ENCODE measurements around the gene KLF12. TPM values are rescaled to one million over a fixed set of nuclear protein-coding genes. Genes with fewer than 3 reads are reported as not detected.

KLF12 gene
- total RNA-seq, 1 donor from 2014 or later, result 10.1 TPM

- Histone ChIP-seq H3K4me3 (no peak overlapping the region), H3K9me3 (ENCODE audit: low read depth) (no peaks in the 10 kb centered on the region), H3K4me1 (no peaks in the 10 kb centered on the region), H3K4me2 (no peak overlapping the region), H3K27ac (no peak overlapping the region), H3K9ac (no peak overlapping the region), H2AFZ (replicated peaks) (no peak overlapping the region), H4K20me1 (ENCODE audit: low read depth) (no peaks in the 10 kb centered on the region), H3F3A (ENCODE audit: low read depth) (no peaks in the 10 kb centered on the region), H3K79me2 (ENCODE audit: low read depth) (peaks cover 36% of the 10 kb centered on the region), H3K36me3 (no peaks in the 10 kb centered on the region), H3K27me3 (no peaks in the 10 kb centered on the region)
- Mint-ChIP-seq H3K27ac (no peak overlapping the region), H3K4me3 (no peak overlapping the region), H3K9me3 (peaks cover 41% of the 10 kb centered on the region), H3K36me3 (peaks cover 27% of the 10 kb centered on the region), H3K4me1 (no peaks in the 10 kb centered on the region), H3K27me3 (ENCODE audit: insufficient read depth, low read depth) (peaks cover 8% of the 10 kb centered on the region)
- no peak for TF ChIP-seq EZH2 (IDR thresholded peaks at IDR 0.05)
- TF ChIP-seq CTCF (IDR thresholded peaks at IDR 0.05), result no peak
- no peak for TF ChIP-seq EZH2phosphoT487 (IDR thresholded peaks at IDR 0.05)
- DNase-seq (ENCODE audit: low spot score), result no peak
These were observed 29.4 kb downstream of the KLF12 start for GRCh38 chr13:74104661-74105275.

- no peak overlapping the region for H3K4me3 Mint-ChIP-seq
- no peaks in the 10 kb centered on the region for H3K4me1 Mint-ChIP-seq
- Histone ChIP-seq H3K79me2 (ENCODE audit: low read depth) (peaks cover 36% of the 10 kb centered on the region), H3K9ac (no peak overlapping the region), H3K4me3 (no peak overlapping the region), H3K4me1 (no peaks in the 10 kb centered on the region), H3K27me3 (no peaks in the 10 kb centered on the region), H3K4me2 (no peak overlapping the region), H3K9me3 (ENCODE audit: low read depth) (no peaks in the 10 kb centered on the region), H2AFZ (replicated peaks) (no peak overlapping the region), H3F3A (ENCODE audit: low read depth) (no peaks in the 10 kb centered on the region), H3K27ac (no peak overlapping the region), H4K20me1 (ENCODE audit: low read depth) (no peaks in the 10 kb centered on the region), H3K36me3 (no peaks in the 10 kb centered on the region)
- H3K27me3 Mint-ChIP-seq (ENCODE audit: insufficient read depth, low read depth), result peaks cover 8% of the 10 kb centered on the region
- H3K27ac Mint-ChIP-seq, result no peak overlapping the region
- H3K9me3 Mint-ChIP-seq, result peaks cover 44% of the 10 kb centered on the region
- H3K36me3 Mint-ChIP-seq, result peaks cover 27% of the 10 kb centered on the region
- DNase-seq (ENCODE audit: low spot score), result no peak
- no peak for TF ChIP-seq EZH2phosphoT487 (IDR thresholded peaks at IDR 0.05)
- TF ChIP-seq CTCF (IDR thresholded peaks at IDR 0.05), result no peak
- no peak for TF ChIP-seq EZH2 (IDR thresholded peaks at IDR 0.05)
These were observed 30.1 kb downstream of the KLF12 start for GRCh38 chr13:74103970-74104555.

- Mint-ChIP-seq H3K27ac (no peak overlapping the region), H3K27me3 (ENCODE audit: insufficient read depth, low read depth) (peaks cover 8% of the 10 kb centered on the region), H3K36me3 (peaks cover 28% of the 10 kb centered on the region), H3K4me3 (no peak overlapping the region), H3K9me3 (peaks cover 44% of the 10 kb centered on the region), H3K4me1 (no peaks in the 10 kb centered on the region)
- Histone ChIP-seq H3K9me3 (ENCODE audit: low read depth) (no peaks in the 10 kb centered on the region), H3K27me3 (no peaks in the 10 kb centered on the region), H3K79me2 (ENCODE audit: low read depth) (peaks cover 40% of the 10 kb centered on the region), H3F3A (ENCODE audit: low read depth) (no peaks in the 10 kb centered on the region), H3K4me2 (no peak overlapping the region), H3K4me1 (no peaks in the 10 kb centered on the region), H4K20me1 (ENCODE audit: low read depth) (no peaks in the 10 kb centered on the region), H2AFZ (replicated peaks) (no peak overlapping the region), H3K9ac (no peak overlapping the region), H3K27ac (no peak overlapping the region), H3K36me3 (no peaks in the 10 kb centered on the region), H3K4me3 (no peak overlapping the region)
- TF ChIP-seq CTCF (IDR thresholded peaks at IDR 0.05) (no peak), EZH2 (IDR thresholded peaks at IDR 0.05) (no peak), EZH2phosphoT487 (IDR thresholded peaks at IDR 0.05) (no peak)
- DNase-seq (ENCODE audit: low spot score), result no peak
These were observed 31.0 kb downstream of the KLF12 start for GRCh38 chr13:74103196-74103595.
